ENCODE results near the gene AP2A2.

GRCh38 chr11:1030556-1030955 lies 104.9 kb downstream of the AP2A2 start:
- TF ChIP-seq CTCF (IDR thresholded peaks at IDR 0.05; ENCODE audit: insufficient read depth, low read depth, low read length): no peak
- TF ChIP-seq EZH2 (IDR thresholded peaks at IDR 0.05; ENCODE audit: insufficient read depth, low read length): no peak
